ENCODE results near the gene DAB1. TPM values are rescaled to one million over a fixed set of nuclear protein-coding genes. Genes with fewer than 3 reads are reported as not detected.

Gene DAB1
- total RNA-seq, 1 experiment from 2014 or later = not detected

DNA sequence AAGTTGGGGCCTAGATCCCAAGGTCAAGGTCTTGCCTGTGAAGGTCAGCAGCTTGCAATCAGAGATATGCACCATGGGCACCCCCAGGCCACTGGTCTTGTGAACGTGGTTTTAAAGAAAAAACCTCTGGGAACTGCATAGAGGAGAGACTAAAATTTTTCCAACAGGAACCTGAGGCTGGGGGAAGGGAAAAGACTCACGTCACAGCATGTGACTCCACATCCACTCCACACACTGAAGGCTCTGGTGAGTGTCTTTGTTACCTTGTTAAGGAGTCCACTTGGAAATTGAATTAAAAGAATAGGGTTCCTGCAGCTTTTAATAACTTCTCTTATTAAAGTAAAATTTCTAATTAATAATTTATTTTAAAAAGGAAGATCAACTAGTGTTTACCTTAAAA, 224.9 kb downstream of the DAB1 start:
- Histone ChIP-seq H3K27me3 (ENCODE audit: insufficient read depth, low read length) (no peaks in the 10 kb centered on the region), H2AFZ (ENCODE audit: low read depth, low read length, poor library complexity, severe bottlenecking) (no peak overlapping the region), H3K9me2 (ENCODE audit: insufficient read depth) (no peaks in the 10 kb centered on the region), H3K27ac (ENCODE audit: low read depth, low read length) (no peak overlapping the region), H3K4me2 (ENCODE audit: low read length) (no peak overlapping the region), H3K4me1 (ENCODE audit: control insufficient read depth in 1 of 2, insufficient read depth in 2 of 2, low read length in 2 of 2) (no peaks in the 10 kb centered on the region), H3K9me3 (ENCODE audit: control insufficient read depth in 1 of 2, insufficient read depth in 1 of 2, low read depth in 1 of 2, low read length in 2 of 2) (no peaks in the 10 kb centered on the region), H4K20me1 (ENCODE audit: insufficient read depth) (no peaks in the 10 kb centered on the region), H3K4me3 (replicated peaks in 1 of 2; ENCODE audit: low read depth in 1 of 2, low read length in 2 of 2) (no peak overlapping the region), H3K9ac (ENCODE audit: low read length) (no peak overlapping the region), H3K79me2 (ENCODE audit: insufficient read depth, low read length) (no peaks in the 10 kb centered on the region), H3K36me3 (ENCODE audit: control insufficient read depth in 1 of 2, insufficient read depth in 2 of 2, low read length in 2 of 2) (no peaks in the 10 kb centered on the region)
- ATAC-seq (no peak), DNase-seq (ENCODE audit: low read depth, low spot score) (no peak)
- POLR2A ChIA-PET = no interaction called here
- CTCF ChIA-PET = no interaction called here
- intact Hi-C loops (cut with micrococcal nuclease) = no loop called here
- TF ChIP-seq CEBPB (IDR thresholded peaks at IDR 0.05; ENCODE audit: low read depth) (no peak), CBX3 (IDR thresholded peaks at IDR 0.05; ENCODE audit: low read depth) (no peak), ZFX (IDR thresholded peaks at IDR 0.05) (no peak), POLR2A (IDR thresholded peaks at IDR 0.05; ENCODE audit: borderline replicate concordance, extremely low read depth, insufficient read depth, insufficient read length) (no peak), SRF (IDR thresholded peaks at IDR 0.05; ENCODE audit: low read depth) (no peak), CTCF (IDR thresholded peaks at IDR 0.05 in 2 of 3, conservative IDR thresholded peaks at IDR 0.05 in 1 of 3; ENCODE audit: borderline replicate concordance in 1 of 3, insufficient read depth in 1 of 3, low read depth in 2 of 3, low read length in 2 of 3) (no peak), EZH2 (IDR thresholded peaks at IDR 0.05) (no peak), TCF7L2 (IDR thresholded peaks at IDR 0.05; ENCODE audit: borderline replicate concordance, extremely low read depth, insufficient read depth, insufficient read length) (no peak), ELF1 (IDR thresholded peaks at IDR 0.05; ENCODE audit: borderline replicate concordance, low read depth) (no peak), MAX (IDR thresholded peaks at IDR 0.05) (no peak)
- TF ChIP-seq, protein P1, sequence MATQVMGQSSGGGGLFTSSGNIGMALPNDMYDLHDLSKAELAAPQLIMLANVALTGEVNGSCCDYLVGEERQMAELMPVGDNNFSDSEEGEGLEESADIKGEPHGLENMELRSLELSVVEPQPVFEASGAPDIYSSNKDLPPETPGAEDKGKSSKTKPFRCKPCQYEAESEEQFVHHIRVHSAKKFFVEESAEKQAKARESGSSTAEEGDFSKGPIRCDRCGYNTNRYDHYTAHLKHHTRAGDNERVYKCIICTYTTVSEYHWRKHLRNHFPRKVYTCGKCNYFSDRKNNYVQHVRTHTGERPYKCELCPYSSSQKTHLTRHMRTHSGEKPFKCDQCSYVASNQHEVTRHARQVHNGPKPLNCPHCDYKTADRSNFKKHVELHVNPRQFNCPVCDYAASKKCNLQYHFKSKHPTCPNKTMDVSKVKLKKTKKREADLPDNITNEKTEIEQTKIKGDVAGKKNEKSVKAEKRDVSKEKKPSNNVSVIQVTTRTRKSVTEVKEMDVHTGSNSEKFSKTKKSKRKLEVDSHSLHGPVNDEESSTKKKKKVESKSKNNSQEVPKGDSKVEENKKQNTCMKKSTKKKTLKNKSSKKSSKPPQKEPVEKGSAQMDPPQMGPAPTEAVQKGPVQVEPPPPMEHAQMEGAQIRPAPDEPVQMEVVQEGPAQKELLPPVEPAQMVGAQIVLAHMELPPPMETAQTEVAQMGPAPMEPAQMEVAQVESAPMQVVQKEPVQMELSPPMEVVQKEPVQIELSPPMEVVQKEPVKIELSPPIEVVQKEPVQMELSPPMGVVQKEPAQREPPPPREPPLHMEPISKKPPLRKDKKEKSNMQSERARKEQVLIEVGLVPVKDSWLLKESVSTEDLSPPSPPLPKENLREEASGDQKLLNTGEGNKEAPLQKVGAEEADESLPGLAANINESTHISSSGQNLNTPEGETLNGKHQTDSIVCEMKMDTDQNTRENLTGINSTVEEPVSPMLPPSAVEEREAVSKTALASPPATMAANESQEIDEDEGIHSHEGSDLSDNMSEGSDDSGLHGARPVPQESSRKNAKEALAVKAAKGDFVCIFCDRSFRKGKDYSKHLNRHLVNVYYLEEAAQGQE (IDR thresholded peaks at IDR 0.05; ENCODE audit: low read depth) = no peak
- RAD21 ChIA-PET (ENCODE audit: low non-redundant PET in 1 of 2, low total read pairs in 2 of 2, uncharacterized antibody in 2 of 2, unreplicated experiment in 2 of 2) = no interaction called here
- no TSS peak for BruUV-seq (replicated peaks)

Data from HCT116 (cell line).